Measurements from ENCODE around the gene SP1. TPM values are rescaled to one million over a fixed set of nuclear protein-coding genes. Genes with fewer than 3 reads are reported as not detected.
"Not testable (repeated sequence)": the region's sequence is repeated elsewhere in the genome, so short reads cannot be mapped to it uniquely, and the experiment has no call there.

SP1 gene
- total RNA-seq (2022): 72.9 and 76.6 TPM in 2 replicates
- Bru-seq, nascent RNA: percentile 80 among the genes with signal in this experiment
- percentile 97 among the genes with signal in this experiment for BruChase-seq, experiment 1, labeled RNA remaining after a 6-hour chase
- BruChase-seq, experiment 2, labeled RNA remaining after a 2-hour chase: percentile 95 among the genes with signal in this experiment
- long read RNA-seq, transcript SP1-201 (6 exons, 2,846 nt): major isoform, 7 of 41 reads
- long read RNA-seq, partial matches to known transcripts: 28 of 41 reads
- long read RNA-seq, other reads (novel, unspliced or antisense): 6 of 41 reads

DNA sequence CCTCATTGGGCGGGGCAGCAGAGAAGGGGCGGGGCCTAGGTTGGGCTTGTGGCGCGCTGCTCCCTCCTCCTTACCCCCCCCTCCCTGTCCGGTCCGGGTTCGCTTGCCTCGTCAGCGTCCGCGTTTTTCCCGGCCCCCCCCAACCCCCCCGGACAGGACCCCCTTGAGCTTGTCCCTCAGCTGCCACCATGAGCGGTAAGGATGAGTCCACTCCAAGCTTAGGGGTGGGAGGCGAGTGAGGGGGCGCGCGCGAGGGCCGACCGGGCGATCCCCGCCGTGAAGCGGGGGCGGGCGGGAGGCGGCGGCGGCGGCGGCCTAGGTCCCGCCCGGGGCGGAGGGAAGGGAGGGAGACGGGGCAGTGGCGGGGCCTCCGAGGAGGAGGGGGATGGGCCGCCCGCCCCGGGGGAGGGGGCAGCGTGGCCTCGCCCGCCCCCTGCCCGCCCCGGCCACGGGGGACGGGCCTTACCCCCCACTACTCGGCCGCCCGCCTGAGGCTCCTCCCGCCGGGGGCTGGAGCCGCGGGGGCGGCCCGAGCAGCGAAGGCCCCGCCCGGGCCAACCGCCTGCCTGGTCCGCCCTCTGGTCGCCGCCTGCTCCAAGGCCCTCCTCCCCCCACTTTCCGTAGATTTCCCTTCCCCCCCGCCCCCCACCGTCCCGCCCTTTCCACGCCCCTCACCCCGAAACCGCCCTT lies at the start of gene SP1:
Gene SP1, plus strand, starts transcription at position 73 of the 690 bp plus-strand sequence. Its CDS starts 116 bp downstream, at position 189.
- Mint-ChIP-seq H3K9me3 (ENCODE audit: unreplicated experiment) (no peaks in the 10 kb centered on the region), H3K4me3 (ENCODE audit: unreplicated experiment) (no peak within 1 kb of the TSS), H3K27ac (ENCODE audit: low read depth, unreplicated experiment) (no peak within 1 kb of the TSS), H3K4me1 (ENCODE audit: insufficient read depth, unreplicated experiment) (peaks cover 27% of the 10 kb centered on the region), H3K36me3 (ENCODE audit: insufficient read depth, unreplicated experiment) (peaks cover 35% of the 10 kb centered on the region), H3K27me3 (ENCODE audit: insufficient read depth, unreplicated experiment) (no peaks in the 10 kb centered on the region)
- intact Hi-C loops (cut with micrococcal nuclease): loop anchor here (2.0 kb wide), 1 partner anchor 55 kb away; no protein-coding TSS in a partner anchor
- TF ChIP-seq, protein P1, sequence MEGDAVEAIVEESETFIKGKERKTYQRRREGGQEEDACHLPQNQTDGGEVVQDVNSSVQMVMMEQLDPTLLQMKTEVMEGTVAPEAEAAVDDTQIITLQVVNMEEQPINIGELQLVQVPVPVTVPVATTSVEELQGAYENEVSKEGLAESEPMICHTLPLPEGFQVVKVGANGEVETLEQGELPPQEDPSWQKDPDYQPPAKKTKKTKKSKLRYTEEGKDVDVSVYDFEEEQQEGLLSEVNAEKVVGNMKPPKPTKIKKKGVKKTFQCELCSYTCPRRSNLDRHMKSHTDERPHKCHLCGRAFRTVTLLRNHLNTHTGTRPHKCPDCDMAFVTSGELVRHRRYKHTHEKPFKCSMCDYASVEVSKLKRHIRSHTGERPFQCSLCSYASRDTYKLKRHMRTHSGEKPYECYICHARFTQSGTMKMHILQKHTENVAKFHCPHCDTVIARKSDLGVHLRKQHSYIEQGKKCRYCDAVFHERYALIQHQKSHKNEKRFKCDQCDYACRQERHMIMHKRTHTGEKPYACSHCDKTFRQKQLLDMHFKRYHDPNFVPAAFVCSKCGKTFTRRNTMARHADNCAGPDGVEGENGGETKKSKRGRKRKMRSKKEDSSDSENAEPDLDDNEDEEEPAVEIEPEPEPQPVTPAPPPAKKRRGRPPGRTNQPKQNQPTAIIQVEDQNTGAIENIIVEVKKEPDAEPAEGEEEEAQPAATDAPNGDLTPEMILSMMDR (IDR thresholded peaks at IDR 0.05; ENCODE audit: unreplicated experiment): no peak
- CTCF ChIA-PET: interaction anchor here (0.6 to 7.2 kb wide), 12 partner anchors 17 to 111 kb away, joined by 3 to 135 read pairs (median 9); partner anchors contain the start of gene AAAS
- POLR2A ChIA-PET: interaction anchor here (0.7 to 5.3 kb wide), 39 partner anchors 11 to 900 kb away, joined by 3 to 65 read pairs (median 6); partner anchors contain the start of genes AAAS, AMHR2, EIF4B and HNRNPA1
- peak; percentile 91 for DNase-seq (ENCODE audit: unreplicated experiment)
- no TSS peak for BruUV-seq (replicated peaks)

DNA sequence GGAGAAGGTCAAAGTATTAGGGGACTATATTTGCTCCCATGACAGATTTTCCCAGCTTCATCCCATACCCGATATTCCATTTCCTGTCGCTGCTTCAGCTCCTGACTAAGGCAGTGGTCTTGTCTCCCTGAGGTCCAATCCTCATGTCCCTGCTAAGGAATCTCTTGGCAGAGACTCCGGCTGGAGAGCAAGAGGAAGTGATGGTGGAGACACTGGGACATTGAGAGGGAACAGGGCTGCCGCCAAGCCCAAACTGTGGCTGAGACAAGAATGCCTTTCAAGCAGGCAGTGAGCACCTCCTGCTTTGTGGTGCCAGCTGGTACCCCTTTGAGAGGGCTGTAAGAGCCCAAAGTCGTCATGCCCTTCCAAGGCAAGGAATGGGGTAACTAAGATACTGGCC lies 49.3 kb upstream of the SP1 start:
- Mint-ChIP-seq H3K27ac (ENCODE audit: low read depth, unreplicated experiment) (no peak overlapping the region), H3K27me3 (ENCODE audit: insufficient read depth, unreplicated experiment) (peaks cover 13% of the 10 kb centered on the region), H3K36me3 (ENCODE audit: insufficient read depth, unreplicated experiment) (peaks cover 7% of the 10 kb centered on the region), H3K9me3 (ENCODE audit: unreplicated experiment) (no peaks in the 10 kb centered on the region), H3K4me1 (ENCODE audit: insufficient read depth, unreplicated experiment) (no peaks in the 10 kb centered on the region), H3K4me3 (ENCODE audit: unreplicated experiment) (no peak overlapping the region)
- POLR2A ChIA-PET: interaction anchor here (0.7 to 1.3 kb wide), 2 partner anchors 10 to 97 kb away, joined by 3 to 5 read pairs; partner anchors contain the start of gene AAAS
- no peak for DNase-seq (ENCODE audit: unreplicated experiment)
- intact Hi-C loops (cut with micrococcal nuclease): no loop called here
- TF ChIP-seq, protein P1 (IDR thresholded peaks at IDR 0.05; ENCODE audit: unreplicated experiment): no peak
- no TSS peak for BruUV-seq (replicated peaks)
- CTCF ChIA-PET: interaction anchor here (0.8 to 6.0 kb wide), 5 partner anchors 9 to 91 kb away, joined by 3 to 63 read pairs (median 13); partner anchors contain the start of gene AAAS

DNA sequence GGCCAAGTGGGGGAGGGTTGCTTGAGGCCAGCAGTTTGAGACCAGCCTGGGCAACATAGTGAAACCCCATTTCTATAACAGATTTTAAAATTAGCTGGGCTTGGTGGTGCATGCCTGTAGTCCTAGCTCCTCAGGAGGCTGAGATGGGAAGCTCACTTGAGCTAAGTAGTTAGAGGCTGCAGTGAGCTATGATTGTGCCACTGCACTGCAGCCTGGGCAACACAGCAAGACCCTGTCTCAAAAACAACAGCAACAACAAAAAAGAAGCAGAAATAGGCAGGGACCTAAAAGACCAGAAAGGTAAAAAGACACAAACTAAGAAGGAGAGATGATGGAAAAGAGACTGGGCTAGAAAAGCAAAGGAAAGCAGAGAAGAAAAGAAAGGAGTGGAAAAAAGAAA lies 47.6 kb upstream of the SP1 start:
- H3K27ac Mint-ChIP-seq (ENCODE audit: low read depth, unreplicated experiment); H3K36me3 Mint-ChIP-seq (ENCODE audit: insufficient read depth, unreplicated experiment); BruUV-seq (replicated peaks); H3K4me3 Mint-ChIP-seq (ENCODE audit: unreplicated experiment); H3K4me1 Mint-ChIP-seq (ENCODE audit: insufficient read depth, unreplicated experiment); H3K9me3 Mint-ChIP-seq (ENCODE audit: unreplicated experiment); intact Hi-C loops (cut with micrococcal nuclease); DNase-seq (ENCODE audit: unreplicated experiment): not testable (repeated sequence)
- ChIA-PET POLR2A (interaction anchor here (0.7 to 1.1 kb wide), 4 partner anchors 9 to 109 kb away, joined by 3 to 4 read pairs (median 3); partner anchors contain the start of genes AAAS and PRR13), CTCF (interaction anchor here (0.7 to 1.9 kb wide), 6 partner anchors 8 to 181 kb away, joined by 3 to 7 read pairs (median 4); no protein-coding TSS in a partner anchor)
- peaks cover 26% of the 10 kb centered on the region for H3K27me3 Mint-ChIP-seq (ENCODE audit: insufficient read depth, unreplicated experiment)

DNA sequence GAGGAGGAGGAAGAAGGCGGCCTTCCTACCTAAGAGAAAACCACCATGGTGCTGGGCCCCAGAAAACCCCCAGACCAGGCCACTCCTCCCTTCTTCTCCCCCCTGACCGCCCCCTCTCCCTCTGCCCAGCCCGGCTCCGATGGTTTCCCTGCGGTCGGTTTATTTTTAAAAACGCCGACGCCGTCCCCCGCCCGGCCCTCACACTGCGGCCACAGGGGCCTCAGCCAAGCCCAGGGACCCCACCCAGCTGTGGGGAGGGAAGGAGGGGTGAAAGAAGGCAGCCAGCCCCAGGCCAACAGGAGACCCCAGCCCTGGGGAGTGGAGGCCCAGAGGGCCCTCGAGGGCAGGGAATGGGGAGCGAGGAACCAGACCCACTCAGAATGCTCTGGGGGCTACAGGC lies 47.2 kb upstream of the SP1 start:
- H3K4me3 Mint-ChIP-seq (ENCODE audit: unreplicated experiment): no peak overlapping the region
- H3K27ac Mint-ChIP-seq (ENCODE audit: low read depth, unreplicated experiment): no peak overlapping the region
- ChIA-PET CTCF (interaction anchor here (0.6 to 1.9 kb wide), 5 partner anchors 9 to 142 kb away, joined by 3 to 7 read pairs (median 4); no protein-coding TSS in a partner anchor), POLR2A (interaction anchor here (0.7 to 1.1 kb wide), 3 partner anchors 9 to 109 kb away, joined by 3 to 4 read pairs (median 3); partner anchors contain the start of gene PRR13)
- H3K4me1 Mint-ChIP-seq (ENCODE audit: insufficient read depth, unreplicated experiment): peaks cover 3% of the 10 kb centered on the region
- BruUV-seq (replicated peaks): no TSS peak
- intact Hi-C loops (cut with micrococcal nuclease): no loop called here
- peaks cover 7% of the 10 kb centered on the region for H3K36me3 Mint-ChIP-seq (ENCODE audit: insufficient read depth, unreplicated experiment)
- H3K27me3 Mint-ChIP-seq (ENCODE audit: insufficient read depth, unreplicated experiment): peaks cover 30% of the 10 kb centered on the region
- TF ChIP-seq, protein P1 (IDR thresholded peaks at IDR 0.05; ENCODE audit: unreplicated experiment): no peak
- no peak for DNase-seq (ENCODE audit: unreplicated experiment)
- no peaks in the 10 kb centered on the region for H3K9me3 Mint-ChIP-seq (ENCODE audit: unreplicated experiment)
